ENCODE results near the gene ADAM30.

Gene ADAM30

GRCh38 chr1:119887427-119887826 lies 8.9 kb downstream of the ADAM30 start:
- Histone ChIP-seq H3K27me3 (ENCODE audit: insufficient read depth, low read depth, severe bottlenecking) (no peaks in the 10 kb centered on the region), H3K4me3 (ENCODE audit: low read depth, low read length) (no peak overlapping the region), H3K9me3 (ENCODE audit: severe bottlenecking) (peaks cover 4% of the 10 kb centered on the region), H3K36me3 (no peaks in the 10 kb centered on the region), H3K27ac (no peak overlapping the region)
- TF ChIP-seq CTCF (IDR thresholded peaks at IDR 0.05; ENCODE audit: low read depth, low read length): no peak
- DNase-seq: no peak

- peak; percentile 81 for TF ChIP-seq CTCF (IDR thresholded peaks at IDR 0.05; ENCODE audit: low read depth, low read length)
- Histone ChIP-seq H3K27me3 (ENCODE audit: insufficient read depth, low read depth, severe bottlenecking) (no peaks in the 10 kb centered on the region), H3K4me3 (ENCODE audit: low read depth, low read length) (no peak overlapping the region), H3K9me3 (ENCODE audit: severe bottlenecking) (peaks cover 4% of the 10 kb centered on the region), H3K36me3 (no peaks in the 10 kb centered on the region), H3K27ac (no peak overlapping the region)
- peak; percentile 67 for DNase-seq
Observed at GRCh38 chr1:119885903-119886783, 10.2 kb downstream of the ADAM30 start.

GRCh38 chr1:119884711-119885110 lies 11.6 kb downstream of the ADAM30 start:
- no peak overlapping the region for H3K27ac ChIP-seq
- no peak overlapping the region for H3K4me3 ChIP-seq (ENCODE audit: low read depth, low read length)
- no peak for TF ChIP-seq CTCF (IDR thresholded peaks at IDR 0.05; ENCODE audit: low read depth, low read length)
- H3K9me3 ChIP-seq (ENCODE audit: severe bottlenecking): peaks cover 4% of the 10 kb centered on the region
- H3K27me3 ChIP-seq (ENCODE audit: insufficient read depth, low read depth, severe bottlenecking): no peaks in the 10 kb centered on the region
- DNase-seq: no peak
- H3K36me3 ChIP-seq: no peaks in the 10 kb centered on the region

- Histone ChIP-seq H3K27ac (no peak overlapping the region), H3K27me3 (ENCODE audit: insufficient read depth, low read depth, severe bottlenecking) (no peaks in the 10 kb centered on the region), H3K4me3 (ENCODE audit: low read depth, low read length) (no peak overlapping the region), H3K36me3 (no peaks in the 10 kb centered on the region), H3K9me3 (ENCODE audit: severe bottlenecking) (peaks cover 4% of the 10 kb centered on the region)
- DNase-seq: no peak
- no peak for TF ChIP-seq CTCF (IDR thresholded peaks at IDR 0.05; ENCODE audit: low read depth, low read length)
Observed at GRCh38 chr1:119883826-119884225, 12.5 kb downstream of the ADAM30 start.

GRCh38 chr1:119882132-119883049 lies 13.9 kb downstream of the ADAM30 start:
- H3K9me3 ChIP-seq (ENCODE audit: severe bottlenecking): no peaks in the 10 kb centered on the region
- DNase-seq: no peak
- no peak for TF ChIP-seq CTCF (IDR thresholded peaks at IDR 0.05; ENCODE audit: low read depth, low read length)
- no peaks in the 10 kb centered on the region for H3K36me3 ChIP-seq
- H3K4me3 ChIP-seq (ENCODE audit: low read depth, low read length): no peak overlapping the region
- no peaks in the 10 kb centered on the region for H3K27me3 ChIP-seq (ENCODE audit: insufficient read depth, low read depth, severe bottlenecking)
- no peak overlapping the region for H3K27ac ChIP-seq
